Adipocyte (in vitro differentiated cells): Measurements from ENCODE around the gene MRGPRG.

Experiments used
- DNase-seq: peaks from one replicate; pipeline ENCODE4 v3.0.0-alpha.2; 2015; ENCODE audit warnings: low read depth
- H3K27me3 ChIP-seq: replicated peaks from 2 replicates; pipeline ENCODE4 v1.7.0; 2013; ENCODE audit warnings: mild to moderate bottlenecking, low read length, moderate library complexity; ENCODE audit not compliant: control insufficient read depth, insufficient read depth
- H3K36me3 ChIP-seq: 2 replicates; pipeline ENCODE4 v1.7.0; 2013; ENCODE audit warnings: low read length, mild to moderate bottlenecking, moderate library complexity; ENCODE audit not compliant: control insufficient read depth, insufficient read depth, severe bottlenecking
- H3K4me1 ChIP-seq: 2 replicates; pipeline ENCODE4 v1.7.0; 2013; ENCODE audit warnings: mild to moderate bottlenecking, low read length, moderate library complexity; ENCODE audit not compliant: control insufficient read depth, insufficient read depth
- H3K4me3 ChIP-seq: 2 replicates; pipeline ENCODE4 v1.7.0; 2013; ENCODE audit warnings: mild to moderate bottlenecking, low read length, moderate library complexity
- H3K9ac ChIP-seq: 2 replicates; pipeline ENCODE4 v1.7.0; 2013; ENCODE audit warnings: mild to moderate bottlenecking, low read length, moderate library complexity
- H3K9me3 ChIP-seq: 2 replicates; pipeline ENCODE4 v1.7.0; 2013; ENCODE audit warnings: mild to moderate bottlenecking, low read length, moderate library complexity; ENCODE audit not compliant: control insufficient read depth

Gene MRGPRG

GRCh38 chr11:3196161-3197043 is 22.2 kb downstream of the MRGPRG start:
- H3K4me1 ChIP-seq, result no peaks in the 10 kb centered on the region
- peaks cover 57% of the 10 kb centered on the region for H3K27me3 ChIP-seq
- no peak overlapping the region for H3K9ac ChIP-seq
- H3K9me3 ChIP-seq, result no peaks in the 10 kb centered on the region
- no peak overlapping the region for H3K4me3 ChIP-seq
- H3K36me3 ChIP-seq, result no peaks in the 10 kb centered on the region
- DNase-seq, result no peak

- Histone ChIP-seq H3K9ac (no peak overlapping the region), H3K27me3 (peaks cover 57% of the 10 kb centered on the region), H3K36me3 (no peaks in the 10 kb centered on the region), H3K4me1 (no peaks in the 10 kb centered on the region), H3K4me3 (no peak overlapping the region), H3K9me3 (no peaks in the 10 kb centered on the region)
- DNase-seq, result peak; percentile 11
Observed at GRCh38 chr11:3195251-3196160, 23.1 kb downstream of the MRGPRG start.

- Histone ChIP-seq H3K4me3 (no peak overlapping the region), H3K36me3 (no peaks in the 10 kb centered on the region)
- DNase-seq, result no peak
Observed at GRCh38 chr11:3194016-3194816, 24.4 kb downstream of the MRGPRG start.

GRCh38 chr11:3193373-3194015 is 25.1 kb downstream of the MRGPRG start:
- peaks cover 3% of the 10 kb centered on the region for H3K9me3 ChIP-seq
- H3K9ac ChIP-seq, result no peak overlapping the region
- H3K27me3 ChIP-seq, result peaks cover 58% of the 10 kb centered on the region
- H3K4me3 ChIP-seq, result no peak overlapping the region
- no peaks in the 10 kb centered on the region for H3K36me3 ChIP-seq
- no peak for DNase-seq
- no peaks in the 10 kb centered on the region for H3K4me1 ChIP-seq

More at GRCh38 chr11:3194016-3194816, 24.4 kb downstream of the MRGPRG start:
- Histone ChIP-seq H3K9ac (no peak overlapping the region), H3K9me3 (peaks cover 3% of the 10 kb centered on the region), H3K4me1 (no peaks in the 10 kb centered on the region), H3K27me3 (peaks cover 65% of the 10 kb centered on the region)

- peaks cover 54% of the 10 kb centered on the region for H3K27me3 ChIP-seq
- no peaks in the 10 kb centered on the region for H3K36me3 ChIP-seq
- H3K9ac ChIP-seq, result no peak overlapping the region
- H3K4me1 ChIP-seq, result no peaks in the 10 kb centered on the region
- H3K9me3 ChIP-seq, result peaks cover 3% of the 10 kb centered on the region
- no peak for DNase-seq
- no peak overlapping the region for H3K4me3 ChIP-seq
Observed at GRCh38 chr11:3192511-3193372, 25.9 kb downstream of the MRGPRG start.

GRCh38 chr11:3191586-3192324 is 26.9 kb downstream of the MRGPRG start:
- H3K27me3 ChIP-seq, result peaks cover 53% of the 10 kb centered on the region
- peaks cover 3% of the 10 kb centered on the region for H3K9me3 ChIP-seq
- no peaks in the 10 kb centered on the region for H3K36me3 ChIP-seq
- DNase-seq, result no peak
- no peak overlapping the region for H3K9ac ChIP-seq
- H3K4me3 ChIP-seq, result no peak overlapping the region
- H3K4me1 ChIP-seq, result no peaks in the 10 kb centered on the region

- Histone ChIP-seq H3K27me3 (peaks cover 42% of the 10 kb centered on the region), H3K4me3 (no peak overlapping the region), H3K9ac (no peak overlapping the region), H3K36me3 (no peaks in the 10 kb centered on the region), H3K9me3 (peaks cover 3% of the 10 kb centered on the region), H3K4me1 (no peaks in the 10 kb centered on the region)
- DNase-seq, result no peak
Observed at GRCh38 chr11:3190600-3190999, 28.0 kb downstream of the MRGPRG start.

GRCh38 chr11:3189886-3190583 is 28.6 kb downstream of the MRGPRG start:
- no peak overlapping the region for H3K9ac ChIP-seq
- DNase-seq, result no peak
- H3K4me3 ChIP-seq, result no peak overlapping the region
- no peaks in the 10 kb centered on the region for H3K4me1 ChIP-seq
- H3K27me3 ChIP-seq, result peaks cover 44% of the 10 kb centered on the region
- no peaks in the 10 kb centered on the region for H3K36me3 ChIP-seq
- peaks cover 3% of the 10 kb centered on the region for H3K9me3 ChIP-seq

- H3K9ac ChIP-seq, result no peak overlapping the region
- H3K27me3 ChIP-seq, result peaks cover 46% of the 10 kb centered on the region
- H3K36me3 ChIP-seq, result no peaks in the 10 kb centered on the region
- DNase-seq, result no peak
- H3K9me3 ChIP-seq, result peaks cover 3% of the 10 kb centered on the region
- H3K4me1 ChIP-seq, result no peaks in the 10 kb centered on the region
- H3K4me3 ChIP-seq, result no peak overlapping the region
Observed at GRCh38 chr11:3189196-3189843, 29.3 kb downstream of the MRGPRG start.
